Progenitor cell of endocrine pancreas (in vitro differentiated cells): ENCODE measurements around the gene ZNF880. TPM values are rescaled to one million over a fixed set of nuclear protein-coding genes. Genes with fewer than 3 reads are reported as not detected.

Source experiments
- DNase-seq: peaks from one replicate; pipeline ENCODE4 v3.0.0; 2021; ENCODE audit warnings: low spot score; ENCODE audit not compliant: unreplicated experiment
- H3K27ac Mint-ChIP-seq: 2 replicates; pipeline ENCODE4 v1.8.0; 2021; ENCODE audit warnings: mild to moderate bottlenecking, moderate library complexity, mixed read lengths
- H3K27me3 Mint-ChIP-seq: 2 replicates; pipeline ENCODE4 v1.8.0; 2021; ENCODE audit warnings: mixed read lengths
- H3K36me3 Mint-ChIP-seq: 2 replicates; pipeline ENCODE4 v1.8.0; 2022; ENCODE audit warnings: mixed read lengths; ENCODE audit not compliant: insufficient read depth
- H3K4me1 Mint-ChIP-seq: 2 replicates; pipeline ENCODE4 v1.8.0; 2021; ENCODE audit warnings: low read depth, mixed read lengths
- H3K4me3 Mint-ChIP-seq: 2 replicates; pipeline ENCODE4 v1.8.0; 2021; ENCODE audit warnings: low read depth, mild to moderate bottlenecking, moderate library complexity, mixed read lengths
- H3K9me3 Mint-ChIP-seq: 2 replicates; pipeline ENCODE4 v1.8.0; 2021; ENCODE audit warnings: low read depth, mixed read lengths
- CTCF ChIP-seq: fragments of 200-600 bp; sonication (generic); IDR thresholded peaks from one replicate; pipeline ENCODE4 v1.5.0; 2021; ENCODE audit warnings: antibody characterized with exemption, mild to moderate bottlenecking; ENCODE audit not compliant: unreplicated experiment
- total RNA-seq: library from RNA; stranded (reverse); gene quantifications from 2 replicates; pipeline ENCODE4 v1.2.1, GENCODE V29; 2021

The ZNF880 gene
- total RNA-seq, 1 donor from 2014 or later: 36.7 TPM

GRCh38 chr19:52415711-52416110 is 46.0 kb downstream of the ZNF880 start:
- TF ChIP-seq CTCF: no peak
- H3K4me3 Mint-ChIP-seq: no peak overlapping the region
- no peaks in the 10 kb centered on the region for H3K4me1 Mint-ChIP-seq
- H3K9me3 Mint-ChIP-seq: peaks cover 44% of the 10 kb centered on the region
- H3K27ac Mint-ChIP-seq: no peak overlapping the region
- no peak for DNase-seq
- H3K27me3 Mint-ChIP-seq: no peaks in the 10 kb centered on the region
- peaks cover 37% of the 10 kb centered on the region for H3K36me3 Mint-ChIP-seq

GRCh38 chr19:52428937-52429336 is 59.2 kb downstream of the ZNF880 start, which contains the start of gene ZNF534:
Gene ZNF534, plus strand, starts transcription at chr19:52429148. Its CDS starts 2,327 bp downstream, at chr19:52431475.
- H3K4me3 Mint-ChIP-seq: no peak within 1 kb of the TSS
- peaks cover 3% of the 10 kb centered on the region for H3K36me3 Mint-ChIP-seq
- H3K27ac Mint-ChIP-seq: no peak within 1 kb of the TSS
- no peaks in the 10 kb centered on the region for H3K4me1 Mint-ChIP-seq
- no peak for TF ChIP-seq CTCF
- no peaks in the 10 kb centered on the region for H3K27me3 Mint-ChIP-seq
- peaks cover 15% of the 10 kb centered on the region for H3K9me3 Mint-ChIP-seq
- no peak for DNase-seq

Other genes starting within 250 kb of the ZNF880 start
- 24.0 and 28.5 TPM in 2 replicates for gene ZNF616, start 230.0 kb upstream of the ZNF880 start, total RNA-seq
- gene ZNF836, start 198.3 kb upstream of the ZNF880 start, total RNA-seq: 30.2 and 32.6 TPM in 2 replicates
- 299 and 307 TPM in 2 replicates for gene PPP2R1A, start 179.9 kb upstream of the ZNF880 start, total RNA-seq
- gene ZNF766, start 100.3 kb upstream of the ZNF880 start, total RNA-seq: 27.1 and 29.4 TPM in 2 replicates
- 25.7 and 27.2 TPM in 2 replicates for gene ZNF480, start 72.8 kb upstream of the ZNF880 start, total RNA-seq
- 24.8 and 27.1 TPM in 2 replicates for gene ZNF610, start 33.7 kb upstream of the ZNF880 start, total RNA-seq
- 42.8 and 44.5 TPM in 2 replicates for gene ZNF528, start 27.9 kb downstream of the ZNF880 start, total RNA-seq
- 0.22 and 0.49 TPM in 2 replicates for gene ZNF534, start 59.2 kb downstream of the ZNF880 start, total RNA-seq
- gene ZNF578, start 83.6 kb downstream of the ZNF880 start, total RNA-seq: 2.8 and 3.0 TPM in 2 replicates
- 38.6 and 41.6 TPM in 2 replicates for gene ZNF808, start 157.7 kb downstream of the ZNF880 start, total RNA-seq
- 29.7 and 34.7 TPM in 2 replicates for gene ZNF701, start 200.4 kb downstream of the ZNF880 start, total RNA-seq